K562 (cell line): ENCODE measurements around the gene CCT3. TPM values are rescaled to one million over a fixed set of nuclear protein-coding genes. Genes with fewer than 3 reads are reported as not detected.

ENCODE experiments used
- BRD4 ChIP-seq: fragments of 200-600 bp; sonication (generic); IDR thresholded peaks from 2 replicates; pipeline ENCODE4 v1.6.1; 2017; ENCODE audit warnings: inconsistent platforms
- CBX2 ChIP-seq: fragments of 200-600 bp; sonication (generic); IDR thresholded peaks from one replicate; pipeline ENCODE4 v1.6.1; 2012; ENCODE audit warnings: mild to moderate bottlenecking, low read length, inconsistent platforms; ENCODE audit not compliant: insufficient read depth, poor library complexity, severe bottlenecking
- ELF1 ChIP-seq: fragments of 200-800 bp; sonication (Bioruptor generic); IDR thresholded peaks from 2 replicates; pipeline ENCODE4 v1.6.1; 2016; ENCODE audit warnings: missing genetic modification characterization, missing compliant biosample characterization
- GATA2 ChIP-seq: sonication (generic); formaldehyde crosslinking; IDR thresholded peaks from 2 replicates; pipeline ENCODE4 v1.4.0; 2020; ENCODE audit warnings: mild to moderate bottlenecking, missing genetic modification reagents
- HDGF ChIP-seq: fragments of 450-650 bp; IDR thresholded peaks from 2 replicates; pipeline ENCODE4 v1.6.1; 2016
- ID3 ChIP-seq, 2 experiments: fragments of 250-450 bp in 1 of 2; fragments of 450-650 bp in 1 of 2; sonication (Bioruptor Pico) in 1 of 2; IDR thresholded peaks; 2 replicates each; pipeline versions ENCODE4 v1.6.1 to v1.8.0; 2016 to 2021; ENCODE audit warnings: mild to moderate bottlenecking in 2 of 2, moderate library complexity in 2 of 2, missing compliant biosample characterization in 1 of 2, missing genetic modification characterization in 1 of 2
- MAFK ChIP-seq: IDR thresholded peaks from 2 replicates; pipeline ENCODE4 v1.6.1; 2011; ENCODE audit warnings: low read length, improper control_type of control experiment
- POLR3A ChIP-seq: IDR thresholded peaks from 2 replicates; pipeline ENCODE4 v1.6.1; 2011; ENCODE audit warnings: borderline replicate concordance, mild to moderate bottlenecking, moderate library complexity; ENCODE audit not compliant: insufficient read length, insufficient read depth; ENCODE audit errors: extremely low read depth
- PTRF ChIP-seq: fragments of 450-650 bp; IDR thresholded peaks from 2 replicates; pipeline ENCODE4 v1.6.1; 2016; ENCODE audit warnings: mild to moderate bottlenecking, missing genetic modification characterization, missing compliant biosample characterization
- SOX6 ChIP-seq: fragments of 450-650 bp; IDR thresholded peaks from 2 replicates; pipeline ENCODE4 v1.6.1; 2014; ENCODE audit warnings: mild to moderate bottlenecking
- SRSF3 ChIP-seq: fragments of 200-400 bp; formaldehyde crosslinking; IDR thresholded peaks from 2 replicates; pipeline ENCODE4 v1.6.1; 2016; ENCODE audit warnings: mild to moderate bottlenecking, low read length, moderate library complexity; ENCODE audit not compliant: insufficient read depth
- ZBTB8A ChIP-seq: fragments of 450-650 bp; IDR thresholded peaks from 2 replicates; pipeline ENCODE4 v1.6.1; 2018; ENCODE audit warnings: mild to moderate bottlenecking, moderate library complexity; ENCODE audit not compliant: partially characterized antibody
- ZEB2 ChIP-seq: fragments of 450-650 bp; IDR thresholded peaks from 2 replicates; pipeline ENCODE4 v1.6.1; 2016
- ZNF143 ChIP-seq: sonication (generic); formaldehyde crosslinking; IDR thresholded peaks from 2 replicates; pipeline ENCODE4 v1.9.0; 2022; ENCODE audit warnings: mild to moderate bottlenecking, missing genetic modification reagents
- ZNF282 ChIP-seq: sonication (generic); formaldehyde crosslinking; IDR thresholded peaks from 2 replicates; pipeline ENCODE4 v1.8.1; 2023; ENCODE audit warnings: missing genetic modification reagents
- ZNF655 ChIP-seq: fragments of 250-450 bp; sonication (Bioruptor Pico); IDR thresholded peaks from 2 replicates; pipeline ENCODE4 v1.5.0; 2021
- ZNF707 ChIP-seq: fragments of 250-450 bp; sonication (Bioruptor Pico); conservative IDR thresholded peaks from 2 replicates; pipeline ENCODE4 v1.8.0; 2022; ENCODE audit warnings: inconsistent platforms, mild to moderate bottlenecking, moderate library complexity
- ZSCAN29 ChIP-seq: fragments of 450-650 bp; IDR thresholded peaks from 2 replicates; pipeline ENCODE4 v1.6.1; 2017
- polyA plus RNA-seq, 8 experiments: library from polyadenylated mRNA; depleted of rRNA in 4 of 8; stranded (reverse) in 5 of 8; unstranded in 3 of 8; fragments of >200 nt; fragmentation: Nextera tagmentation in 2 of 8; fragmentation: Illumina TruSeq in 1 of 8; extraction: Ambion mirVana in 2 of 8; extraction: Trizol in 1 of 8; gene quantifications; 2 replicates each; pipeline versions ENCODE4 v1.2.1 to v1.2.3, GENCODE V29; 2011 to 2014; ENCODE audit warnings: inconsistent platforms in 1 of 8, missing spikeins in 1 of 8
- total RNA-seq, 7 experiments: library from RNA; depleted of rRNA in 6 of 7; stranded (reverse); fragments of >200 nt in 6 of 7; fragmentation: Illumina TruSeq in 2 of 7; extraction: Trizol in 2 of 7; gene quantifications; 2 replicates each; pipeline versions ENCODE4 v1.2.1 to v1.2.3, GENCODE V29; 2011 to 2021; ENCODE audit warnings: low replicate concordance in 1 of 7
- TF ChIP-seq, protein P1 (sequence below): fragments of 250-450 bp; sonication (Bioruptor Pico); IDR thresholded peaks from 2 replicates; pipeline ENCODE4 v1.4.0; 2020
- TF ChIP-seq, protein P2 (sequence below): fragments of 200-400 bp; formaldehyde crosslinking; IDR thresholded peaks from 2 replicates; pipeline ENCODE4 v1.6.1; 2017; ENCODE audit warnings: mild to moderate bottlenecking, low read depth, low read length, moderate library complexity
- TF ChIP-seq, protein P3 (sequence below): fragments of 450-650 bp; formaldehyde crosslinking; IDR thresholded peaks from 2 replicates; pipeline ENCODE4 v1.4.0; 2020; ENCODE audit warnings: mild to moderate bottlenecking, mixed read lengths

Gene CCT3
- total and polyA plus RNA-seq, 9 of the 15 experiments (the other 6 are each of a cell fraction or from before 2014, with no cell fraction given), result 475 to 1,167 (median 610) TPM

DNA sequence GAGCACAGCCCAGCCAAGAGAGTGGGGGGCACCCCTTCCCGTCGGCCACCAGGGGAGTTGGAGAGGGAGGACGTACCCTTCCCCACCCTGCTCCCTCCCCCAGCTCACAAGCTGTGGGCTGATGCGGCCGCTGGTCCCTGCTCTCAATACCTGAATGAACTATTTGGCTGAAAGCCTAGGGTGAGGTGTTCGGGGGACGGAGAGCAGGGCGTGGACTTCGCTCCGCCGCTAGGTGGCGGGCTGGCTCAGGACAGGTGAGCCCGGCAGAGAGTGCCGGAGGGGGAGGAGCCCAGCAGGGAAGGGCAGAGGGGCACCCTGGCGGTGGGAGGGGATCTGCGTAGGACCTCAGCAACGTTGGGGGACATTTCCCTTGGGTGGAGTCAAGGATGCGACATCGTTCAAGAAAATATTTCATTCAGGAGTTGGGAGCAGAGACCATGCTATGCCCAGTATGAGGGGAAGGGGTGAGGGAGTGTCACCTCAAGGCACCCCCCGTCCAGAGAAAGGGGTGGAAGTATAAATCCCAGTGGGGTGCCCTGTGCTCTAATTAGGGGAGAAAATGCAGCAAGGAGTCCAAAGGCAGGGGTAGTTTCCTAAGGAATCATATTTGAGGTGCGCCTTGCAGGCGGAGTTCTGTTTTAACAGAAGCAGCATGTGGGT lies 18.9 kb upstream of the CCT3 start (continued):
- no peak for TF ChIP-seq ID3 (CRISPR knock-in tag; IDR thresholded peaks at IDR 0.05)
- TF ChIP-seq ID3 (tag; IDR thresholded peaks at IDR 0.05), result no peak
- TF ChIP-seq, protein P1, sequence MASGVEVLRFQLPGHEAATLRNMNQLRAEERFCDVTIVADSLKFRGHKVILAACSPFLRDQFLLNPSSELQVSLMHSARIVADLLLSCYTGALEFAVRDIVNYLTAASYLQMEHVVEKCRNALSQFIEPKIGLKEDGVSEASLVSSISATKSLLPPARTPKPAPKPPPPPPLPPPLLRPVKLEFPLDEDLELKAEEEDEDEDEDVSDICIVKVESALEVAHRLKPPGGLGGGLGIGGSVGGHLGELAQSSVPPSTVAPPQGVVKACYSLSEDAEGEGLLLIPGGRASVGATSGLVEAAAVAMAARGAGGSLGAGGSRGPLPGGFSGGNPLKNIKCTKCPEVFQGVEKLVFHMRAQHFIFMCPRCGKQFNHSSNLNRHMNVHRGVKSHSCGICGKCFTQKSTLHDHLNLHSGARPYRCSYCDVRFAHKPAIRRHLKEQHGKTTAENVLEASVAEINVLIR (CRISPR knock-in tag), result no peak
- no peak for TF ChIP-seq MAFK
- TF ChIP-seq ELF1, result no peak
- peak; percentile 73; the same call in 1 of the 2 replicates for TF ChIP-seq ZEB2
- TF ChIP-seq ZSCAN29, result no peak
- TF ChIP-seq PTRF (tag), result no peak
- no peak for TF ChIP-seq ZNF707 (CRISPR knock-in tag)
- TF ChIP-seq GATA2 (CRISPR knock-in tag), result no peak
- no peak for TF ChIP-seq ZNF655 (CRISPR knock-in tag)
- no peak for TF ChIP-seq ZNF143 (CRISPR knock-in tag)
- no peak for TF ChIP-seq ZNF282
- TF ChIP-seq HDGF, result no peak
- TF ChIP-seq SOX6, result no peak
- no peak for TF ChIP-seq CBX2
- TF ChIP-seq ZBTB8A, result no peak
- TF ChIP-seq, protein P2, sequence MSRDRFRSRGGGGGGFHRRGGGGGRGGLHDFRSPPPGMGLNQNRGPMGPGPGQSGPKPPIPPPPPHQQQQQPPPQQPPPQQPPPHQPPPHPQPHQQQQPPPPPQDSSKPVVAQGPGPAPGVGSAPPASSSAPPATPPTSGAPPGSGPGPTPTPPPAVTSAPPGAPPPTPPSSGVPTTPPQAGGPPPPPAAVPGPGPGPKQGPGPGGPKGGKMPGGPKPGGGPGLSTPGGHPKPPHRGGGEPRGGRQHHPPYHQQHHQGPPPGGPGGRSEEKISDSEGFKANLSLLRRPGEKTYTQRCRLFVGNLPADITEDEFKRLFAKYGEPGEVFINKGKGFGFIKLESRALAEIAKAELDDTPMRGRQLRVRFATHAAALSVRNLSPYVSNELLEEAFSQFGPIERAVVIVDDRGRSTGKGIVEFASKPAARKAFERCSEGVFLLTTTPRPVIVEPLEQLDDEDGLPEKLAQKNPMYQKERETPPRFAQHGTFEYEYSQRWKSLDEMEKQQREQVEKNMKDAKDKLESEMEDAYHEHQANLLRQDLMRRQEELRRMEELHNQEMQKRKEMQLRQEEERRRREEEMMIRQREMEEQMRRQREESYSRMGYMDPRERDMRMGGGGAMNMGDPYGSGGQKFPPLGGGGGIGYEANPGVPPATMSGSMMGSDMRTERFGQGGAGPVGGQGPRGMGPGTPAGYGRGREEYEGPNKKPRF, result no peak
- no peak for TF ChIP-seq SRSF3
- TF ChIP-seq, protein P3, sequence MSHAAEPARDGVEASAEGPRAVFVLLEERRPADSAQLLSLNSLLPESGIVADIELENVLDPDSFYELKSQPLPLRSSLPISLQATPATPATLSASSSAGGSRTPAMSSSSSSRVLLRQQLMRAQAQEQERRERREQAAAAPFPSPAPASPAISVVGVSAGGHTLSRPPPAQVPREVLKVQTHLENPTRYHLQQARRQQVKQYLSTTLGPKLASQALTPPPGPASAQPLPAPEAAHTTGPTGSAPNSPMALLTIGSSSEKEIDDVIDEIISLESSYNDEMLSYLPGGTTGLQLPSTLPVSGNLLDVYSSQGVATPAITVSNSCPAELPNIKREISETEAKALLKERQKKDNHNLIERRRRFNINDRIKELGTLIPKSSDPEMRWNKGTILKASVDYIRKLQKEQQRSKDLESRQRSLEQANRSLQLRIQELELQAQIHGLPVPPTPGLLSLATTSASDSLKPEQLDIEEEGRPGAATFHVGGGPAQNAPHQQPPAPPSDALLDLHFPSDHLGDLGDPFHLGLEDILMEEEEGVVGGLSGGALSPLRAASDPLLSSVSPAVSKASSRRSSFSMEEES (CRISPR knock-in tag), result no peak
- TF ChIP-seq POLR3A, result no peak
- no peak for TF ChIP-seq BRD4
